Heart left ventricle (tissue), 16 donors: ENCODE measurements around the gene PIP5K1B. TPM values are rescaled to one million over a fixed set of nuclear protein-coding genes. Genes with fewer than 3 reads are reported as not detected.
A peak's percentile ranks its signal among the peaks of the same experiment; 100 is the strongest.

Experiments
- ATAC-seq, 4 donors: fragments of 200-7000 bp; cut with Tn5 transposase; one replicate each; pipeline ENCODE4 v1.9.1; 2020 to 2022; ENCODE audit warnings: moderate library complexity in 4 of 4, mild to moderate bottlenecking in 3 of 4, moderate number of reproducible peaks in 1 of 4
- DNase-seq, 5 donors: peaks; one replicate each; pipeline ENCODE4 v3.0.0-alpha.2; 2020
- H3K27ac ChIP-seq, 12 donors: fragments of 200-600 bp; sonication (generic) in 4 of 12; one replicate each; pipeline versions ENCODE4 v1.5.0 to v1.8.0; 2016 to 2022; ENCODE audit warnings: mild to moderate bottlenecking in 2 of 12
- H3K27me3 ChIP-seq, 9 donors: fragments of 200-600 bp; sonication (generic) in 2 of 9; one replicate each; pipeline versions ENCODE4 v1.5.1 to v1.8.0; 2016 to 2022; ENCODE audit warnings: mild to moderate bottlenecking in 3 of 9
- H3K36me3 ChIP-seq, 9 donors: fragments of 200-600 bp; sonication (generic) in 2 of 9; one replicate each; pipeline versions ENCODE4 v1.5.0 to v1.8.0; 2018 to 2022; ENCODE audit warnings: mild to moderate bottlenecking in 2 of 9
- H3K4me1 ChIP-seq, 12 donors: fragments of 200-600 bp; sonication (generic) in 4 of 12; one replicate each; pipeline versions ENCODE4 v1.5.0 to v1.8.0; 2016 to 2022; ENCODE audit warnings: mild to moderate bottlenecking in 3 of 12
- H3K4me3 ChIP-seq, 12 donors: fragments of 200-600 bp; sonication (generic) in 4 of 12; one replicate each; pipeline versions ENCODE4 v1.5.0 to v1.8.0; 2017 to 2022; ENCODE audit warnings: mild to moderate bottlenecking in 9 of 12, moderate library complexity in 4 of 12
- H3K9me3 ChIP-seq, 12 donors: fragments of 200-600 bp; sonication (generic) in 4 of 12; one replicate each; pipeline versions ENCODE4 v1.5.0 to v1.8.0; 2016 to 2022; ENCODE audit warnings: mild to moderate bottlenecking in 1 of 12
- CTCF ChIP-seq, 12 donors: fragments of 200-600 bp; sonication (generic) in 4 of 12; IDR thresholded peaks; one replicate each; pipeline versions ENCODE4 v1.5.0 to v1.8.0; 2018 to 2022; ENCODE audit warnings: antibody characterized with exemption in 12 of 12, mild to moderate bottlenecking in 5 of 12
- POLR2A ChIP-seq, 2 donors: fragments of 450-650 bp; IDR thresholded peaks; one replicate each; pipeline ENCODE4 v1.6.1; 2017; ENCODE audit warnings: antibody characterized with exemption in 2 of 2, mild to moderate bottlenecking in 2 of 2, moderate library complexity in 2 of 2
- WGBS, 4 donors: extraction: QIAGEN DNeasy Blood & Tissue Kit in 2 of 4; methylation state at CpG; one replicate each; pipeline versions ENCODE4 v1.1.5 to v1.1.7; 2013 to 2018; 5-methylcytosine and 5-hydroxymethylcytosine counted together
- intact Hi-C, 10 donors: fragments of 100-400 bp; cut with DNase I; formaldehyde crosslinking; loops; one replicate each; pipeline versions ENCODE4 v1.11.1 to v1.14.2; 2022
- polyA plus RNA-seq, 2 donors: library from polyadenylated mRNA; stranded (reverse); fragments of 200-250 nt; gene quantifications; one replicate each; pipeline ENCODE4 v1.2.3, GENCODE V29; 2013
- total RNA-seq, 9 donors: library from RNA; depleted of rRNA in 2 of 9; stranded (reverse); fragments of >200 nt in 2 of 9; fragmentation: NEBNext Ultra II Directional in 3 of 9; extraction: Animal tissue kit (Norgen Biotek cat#: 25700) in 3 of 9; gene quantifications; one replicate each; pipeline versions ENCODE4 v1.1.0 to v1.2.4, GENCODE V29; 2016 to 2023
- donor health status: ischemic (EF 13 %, LVEDD 7.1; RV severe dilation, severe dysfunction).
- donor health status: healthy with polysubstance abuse.
- donor health status: DM: no; HTN: yes; CAD: no.
- donor health status: DM: no; HTN: no; CAD: no.
- donor health status: ischemic (EF 25% LVEDD 6.9; RV normal size, moderate dysfunction).
- donor health status: ischemic (EF 25% LVEDD 5.7; RV mildly dilated, moderate dysfunction).
- donor health status: healthy.
- donor health status: DM: yes; HTN: yes; CAD: no.
- donor health status: ischemic (EF 35%, LVEDD 5.7; RV mildly dilated, moderate dysfunction).
- donor health status: nonischemic (EF 11% LVEDD 7.7; RV severe dilation, severe dysfunction).
- donor health status: DM: yes; HTN: yes; CAD: no.
- donor health status: PGD.
- donor health status: ischemic (EF 29% LVEDD 5.4; RV normal size, mild dysfunction).
- donor health status: nonischemic (EF 23%, LVEDD 6.1; RV moderate dilation, normal function).

Gene PIP5K1B
- total and polyA plus RNA-seq, 11 donors: 8.6 to 68.0 (median 47.5) TPM

GRCh38 chr9:68931821-68932220 lies 226.8 kb downstream of the PIP5K1B start:
- Histone ChIP-seq H3K4me3 (no peak overlapping the region), H3K27me3 (no peaks in the 10 kb centered on the region), H3K4me1 (peaks cover 0 to 9% (median 0%) of the 10 kb centered on the region in 12 donors), H3K9me3 (no peaks in the 10 kb centered on the region), H3K27ac (no peak overlapping the region), H3K36me3 (peaks cover 0 to 7% (median 0%) of the 10 kb centered on the region in 9 donors)
- DNase-seq (no peak), ATAC-seq (no peak)
- intact Hi-C loops: loop anchor here in 1 of 10 donors (5.0 kb wide), 1 partner anchor 50 kb away; no protein-coding TSS in a partner anchor
- 64 to 74% (median 70%) methylated on average over 6 of the region's 6 CpGs for WGBS, 4 donors
- TF ChIP-seq POLR2A (IDR thresholded peaks at IDR 0.05): no peak
- no peak for TF ChIP-seq CTCF (IDR thresholded peaks at IDR 0.05)

- Histone ChIP-seq H3K27ac (no peak overlapping the region), H3K27me3 (no peaks in the 10 kb centered on the region), H3K9me3 (no peaks in the 10 kb centered on the region), H3K4me3 (no peak overlapping the region), H3K36me3 (peaks cover 0 to 7% (median 0%) of the 10 kb centered on the region in 9 donors), H3K4me1 (peaks cover 0 to 9% (median 0%) of the 10 kb centered on the region in 12 donors)
- TF ChIP-seq CTCF (IDR thresholded peaks at IDR 0.05) (no peak), POLR2A (IDR thresholded peaks at IDR 0.05) (no peak)
- DNase-seq: no peak
- WGBS, 4 donors: 76 to 87% (median 83%) methylated on average over 1 of the region's 1 CpG
- ATAC-seq: no peak
- intact Hi-C loops: loop anchor here in 1 of 10 donors (5.0 kb wide), 1 partner anchor 50 kb away; no protein-coding TSS in a partner anchor
Observed at GRCh38 chr9:68932458-68932857, 227.4 kb downstream of the PIP5K1B start.

- H3K4me1 ChIP-seq: peaks cover 0 to 9% (median 0%) of the 10 kb centered on the region in 12 donors
- DNase-seq (no peak), ATAC-seq (no peak)
- H3K36me3 ChIP-seq: peaks cover 0 to 7% (median 0%) of the 10 kb centered on the region in 9 donors
- 54 to 73% (median 68%) methylated on average over 4 of the region's 4 CpGs for WGBS, 4 donors
- no peaks in the 10 kb centered on the region for H3K9me3 ChIP-seq
- intact Hi-C loops: loop anchor here in 1 of 10 donors (5.0 kb wide), 1 partner anchor 51 kb away; no protein-coding TSS in a partner anchor
- peak overlapping the region in 5 of 12 donors; percentile 1 to 33 (median 16) for H3K27ac ChIP-seq
- no peak overlapping the region for H3K4me3 ChIP-seq
- H3K27me3 ChIP-seq: no peaks in the 10 kb centered on the region
- TF ChIP-seq POLR2A (IDR thresholded peaks at IDR 0.05) (no peak), CTCF (IDR thresholded peaks at IDR 0.05) (no peak)
Observed at GRCh38 chr9:68933434-68934328, 228.6 kb downstream of the PIP5K1B start.

GRCh38 chr9:68934329-68934644 lies 229.2 kb downstream of the PIP5K1B start:
- Histone ChIP-seq H3K9me3 (no peaks in the 10 kb centered on the region), H3K4me1 (peaks cover 0 to 9% (median 0%) of the 10 kb centered on the region in 12 donors), H3K4me3 (no peak overlapping the region), H3K36me3 (peaks cover 0 to 7% (median 0%) of the 10 kb centered on the region in 9 donors), H3K27me3 (no peaks in the 10 kb centered on the region), H3K27ac (peak overlapping the region in 1 of 12 donors; percentile 16)
- TF ChIP-seq CTCF (IDR thresholded peaks at IDR 0.05): no peak
- no peak for TF ChIP-seq POLR2A (IDR thresholded peaks at IDR 0.05)
- 22 to 50% (median 34%) methylated on average over 1 of the region's 1 CpG for WGBS, 4 donors
- DNase-seq (no peak), ATAC-seq (no peak)
- intact Hi-C loops: loop anchor here in 1 of 10 donors (5.0 kb wide), 1 partner anchor 52 kb away; no protein-coding TSS in a partner anchor
